H4 (cell line): ENCODE measurements around the gene HSH2D. TPM values are rescaled to one million over a fixed set of nuclear protein-coding genes. Genes with fewer than 3 reads are reported as not detected.

ENCODE experiments used
- total RNA-seq: library from RNA; depleted of rRNA; stranded (reverse); fragments of >200 nt; shearing (Covaris generic); gene quantifications from 2 replicates; pipeline ENCODE4 v1.2.3, GENCODE V29; 2014; rRNA removed

The HSH2D gene
- total RNA-seq, 1 experiment from 2014 or later = not detected

Other genes starting within 250 kb of the HSH2D start
- gene CYP4F2, start 245.6 kb upstream of the HSH2D start, total RNA-seq = 0.70 and 3.8 TPM in 2 replicates
- gene CYP4F11, start 209.2 kb upstream of the HSH2D start, total RNA-seq = 17.6 and 18.2 TPM in 2 replicates
- not detected in 2 replicates for gene OR10H4, start 194.7 kb upstream of the HSH2D start, total RNA-seq
- 975 and 1,019 TPM in 2 replicates for gene TPM4, start 67.2 kb upstream of the HSH2D start, total RNA-seq
- 134 and 136 TPM in 2 replicates for gene RAB8A, start 31.8 kb upstream of the HSH2D start, total RNA-seq
- not detected in 2 replicates for gene CIB3, start 29.8 kb downstream of the HSH2D start, total RNA-seq
- gene FAM32A, start 41.7 kb downstream of the HSH2D start, total RNA-seq = 230 and 257 TPM in 2 replicates
- gene AP1M1, start 54.2 kb downstream of the HSH2D start, total RNA-seq = 88.8 and 95.9 TPM in 2 replicates
- gene KLF2, start 181.1 kb downstream of the HSH2D start, total RNA-seq = 0.23 and 1.1 TPM in 2 replicates